ENCODE measurements around the gene RNF141.

GRCh38 chr11:10533323-10533722, 7.7 kb downstream of the RNF141 start:
- TF ChIP-seq CTCF (conservative IDR thresholded peaks at IDR 0.05 in 1 of 2, IDR thresholded peaks at IDR 0.05 in 1 of 2; ENCODE audit: low read depth in 1 of 2, low read length in 2 of 2) (no peak), EZH2 (IDR thresholded peaks at IDR 0.05; ENCODE audit: low read length, missing control alignments) (no peak)

Data from fibroblast of lung (primary cell).